WTC11 (cell line): ENCODE data around the gene SDC4. TPM values are rescaled to one million over a fixed set of nuclear protein-coding genes. Genes with fewer than 3 reads are reported as not detected.

Source experiments
- ATAC-seq: fragments of 200-7000 bp; cut with Tn5 transposase; 2 replicates; pipeline ENCODE4 v1.10.0; 2021; ENCODE audit warnings: mild to moderate bottlenecking, moderate library complexity
- CTCF ChIA-PET: fragments of 300-600 bp; sonication (Branson Sonifier 250); formaldehyde crosslinking; loops from one replicate; lab custom pipeline; 2021; ENCODE audit warnings: antibody characterized with exemption; lab: Charles Lee
- POLR2A ChIA-PET: fragments of 350-600 bp; sonication (Branson Sonifier 250); formaldehyde crosslinking; loops from one replicate; lab custom pipeline; 2021; ENCODE audit warnings: antibody characterized with exemption; lab: Charles Lee
- DNase-seq: peaks from one replicate; pipeline ENCODE4 v3.0.0; 2021; ENCODE audit warnings: low spot score
- H3K27ac Mint-ChIP-seq: 2 replicates; pipeline ENCODE4 v1.8.0; 2021; ENCODE audit warnings: mixed read lengths
- H3K27me3 Mint-ChIP-seq: 2 replicates; pipeline ENCODE4 v1.8.0; 2021; ENCODE audit warnings: low read depth, mild to moderate bottlenecking, moderate library complexity, mixed read lengths
- H3K36me3 Mint-ChIP-seq: 2 replicates; pipeline ENCODE4 v1.8.0; 2021; ENCODE audit warnings: mixed read lengths
- H3K4me1 Mint-ChIP-seq: 2 replicates; pipeline ENCODE4 v1.8.0; 2022; ENCODE audit warnings: mixed read lengths
- H3K4me3 Mint-ChIP-seq: 2 replicates; pipeline ENCODE4 v1.8.0; 2021; ENCODE audit warnings: mild to moderate bottlenecking, moderate library complexity, mixed read lengths
- H3K9me3 Mint-ChIP-seq: 2 replicates; pipeline ENCODE4 v1.8.0; 2021; ENCODE audit warnings: mixed read lengths
- ARID4B ChIP-seq: sonication (generic); formaldehyde crosslinking; IDR thresholded peaks from 2 replicates; pipeline ENCODE4 v1.8.0; 2023; ENCODE audit warnings: missing genetic modification reagents, mild to moderate bottlenecking, borderline replicate concordance
- CREB1 ChIP-seq: sonication (generic); formaldehyde crosslinking; IDR thresholded peaks from 2 replicates; pipeline ENCODE4 v1.8.0; 2023; ENCODE audit warnings: mild to moderate bottlenecking, missing genetic modification reagents
- CREM ChIP-seq: sonication (generic); formaldehyde crosslinking; IDR thresholded peaks from 2 replicates; pipeline ENCODE4 v1.8.1; 2022; ENCODE audit warnings: mild to moderate bottlenecking, missing genetic modification reagents, moderate library complexity
- CTCF ChIP-seq: fragments of 200-600 bp; IDR thresholded peaks from 2 replicates; pipeline ENCODE4 v1.8.0; 2022; ENCODE audit warnings: antibody characterized with exemption
- FOXK1 ChIP-seq: sonication (generic); formaldehyde crosslinking; IDR thresholded peaks from 2 replicates; pipeline ENCODE4 v1.8.0; 2022; ENCODE audit warnings: mild to moderate bottlenecking, moderate library complexity, missing genetic modification reagents
- GRHL2 ChIP-seq: fragments of 250-450 bp; sonication (Bioruptor Pico); IDR thresholded peaks from 2 replicates; pipeline ENCODE4 v1.8.0; 2022; ENCODE audit warnings: mild to moderate bottlenecking, moderate library complexity; ENCODE audit not compliant: insufficient replicate concordance, severe bottlenecking
- IRF2 ChIP-seq: sonication (generic); formaldehyde crosslinking; IDR thresholded peaks from 2 replicates; pipeline ENCODE4 v1.8.0; 2022; ENCODE audit warnings: low read depth, missing genetic modification reagents, borderline replicate concordance
- NFYB ChIP-seq: sonication (generic); formaldehyde crosslinking; conservative IDR thresholded peaks from 2 replicates; pipeline ENCODE4 v1.8.0; 2022; ENCODE audit warnings: low read depth, missing genetic modification reagents
- PRRX2 ChIP-seq: fragments of 250-450 bp; sonication (Bioruptor Pico); IDR thresholded peaks from 2 replicates; pipeline ENCODE4 v1.8.0; 2021; ENCODE audit warnings: mild to moderate bottlenecking
- TEAD4 ChIP-seq: sonication (generic); formaldehyde crosslinking; IDR thresholded peaks from 2 replicates; pipeline ENCODE4 v1.8.0; 2022; ENCODE audit warnings: mild to moderate bottlenecking, missing genetic modification reagents
- USF2 ChIP-seq: sonication (generic); formaldehyde crosslinking; IDR thresholded peaks from 2 replicates; pipeline ENCODE4 v1.8.1; 2023; ENCODE audit warnings: mild to moderate bottlenecking, missing genetic modification reagents, moderate library complexity
- ZBTB21 ChIP-seq: sonication (generic); formaldehyde crosslinking; IDR thresholded peaks from 2 replicates; pipeline ENCODE4 v1.8.1; 2023; ENCODE audit warnings: mild to moderate bottlenecking, missing genetic modification reagents, borderline replicate concordance
- ZNF232 ChIP-seq: sonication (generic); formaldehyde crosslinking; IDR thresholded peaks from 2 replicates; pipeline ENCODE4 v1.8.0; 2022; ENCODE audit warnings: mild to moderate bottlenecking, missing genetic modification reagents
- ZNF423 ChIP-seq: fragments of 250-450 bp; sonication (Bioruptor Pico); IDR thresholded peaks from 2 replicates; pipeline ENCODE4 v2.1.2; 2022; ENCODE audit warnings: mild to moderate bottlenecking, moderate library complexity
- ZNF532 ChIP-seq: fragments of 250-450 bp; sonication (Bioruptor Pico); IDR thresholded peaks from 2 replicates; pipeline ENCODE4 v1.9.0; 2021; ENCODE audit warnings: mild to moderate bottlenecking, borderline replicate concordance
- total RNA-seq: library from RNA; stranded (reverse); gene quantifications from 3 replicates; pipeline ENCODE4 v1.2.3, GENCODE V29; 2021
- TF ChIP-seq, protein P1 (sequence below): sonication (generic); formaldehyde crosslinking; IDR thresholded peaks from 2 replicates; pipeline ENCODE4 v1.8.0; 2023; ENCODE audit warnings: missing genetic modification reagents
- TF ChIP-seq, protein P2 (sequence below): sonication (generic); formaldehyde crosslinking; IDR thresholded peaks from 2 replicates; pipeline ENCODE4 v1.8.0; 2022; ENCODE audit warnings: mild to moderate bottlenecking, missing genetic modification reagents
- TF ChIP-seq, protein P3 (sequence below): fragments of 250-450 bp; sonication (Bioruptor Pico); IDR thresholded peaks from 2 replicates; pipeline ENCODE4 v1.8.0; 2021; ENCODE audit warnings: mild to moderate bottlenecking
- TF ChIP-seq, protein P4 (sequence below): sonication (generic); formaldehyde crosslinking; IDR thresholded peaks from 2 replicates; pipeline ENCODE4 v1.8.1; 2023; ENCODE audit warnings: mild to moderate bottlenecking, missing genetic modification reagents

The SDC4 gene
- total RNA-seq, 1 experiment from 2014 or later = 64.0 TPM

DNA sequence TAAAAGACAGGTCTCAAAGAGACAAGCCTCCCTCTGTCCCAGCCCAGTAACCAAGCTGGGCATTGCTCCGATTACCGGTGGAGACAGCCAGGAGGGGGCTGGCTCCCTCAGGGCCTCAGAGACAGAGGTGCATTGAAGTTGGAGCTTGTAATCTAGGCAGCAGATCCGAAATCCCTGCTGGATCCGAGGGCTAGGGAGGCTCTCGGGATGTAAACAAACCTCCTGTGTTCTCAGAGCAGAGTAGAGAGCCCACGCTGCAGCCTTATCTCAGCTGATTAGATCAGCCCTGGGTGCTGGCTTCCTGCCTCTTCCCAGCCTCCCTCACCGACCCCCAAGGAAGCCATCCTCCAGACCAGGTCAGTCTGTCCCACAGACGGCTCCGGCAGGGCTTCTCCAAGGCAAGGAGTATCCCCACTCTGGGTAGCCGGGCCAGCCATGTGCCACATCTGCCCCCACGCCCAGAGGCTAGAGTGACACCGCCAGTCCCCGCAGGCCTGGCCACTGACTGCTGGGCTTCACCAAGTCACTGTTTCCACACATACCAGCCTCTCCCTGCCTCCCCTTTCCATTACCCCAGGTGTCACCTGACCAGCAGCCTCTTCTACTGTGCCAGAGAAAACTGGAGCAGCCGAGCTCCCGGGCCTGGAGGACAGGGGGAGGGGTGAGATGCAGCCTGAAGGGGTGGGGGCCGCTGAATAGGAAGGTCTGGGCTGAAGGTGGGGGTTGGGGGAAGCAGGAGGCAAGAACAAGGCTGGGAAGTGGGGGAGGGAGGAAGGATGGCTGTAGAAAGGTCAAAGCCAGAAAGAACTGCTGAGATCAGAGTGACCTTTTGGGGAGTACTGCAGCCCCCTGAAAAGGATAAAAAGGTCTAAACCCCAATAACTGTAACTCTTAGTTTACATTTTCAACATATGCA is 6.0 kb downstream of the SDC4 start (continued):
- no peak for TF ChIP-seq IRF2 (CRISPR knock-in tag)
- TF ChIP-seq ZNF532 = no peak
- TF ChIP-seq, protein P1, sequence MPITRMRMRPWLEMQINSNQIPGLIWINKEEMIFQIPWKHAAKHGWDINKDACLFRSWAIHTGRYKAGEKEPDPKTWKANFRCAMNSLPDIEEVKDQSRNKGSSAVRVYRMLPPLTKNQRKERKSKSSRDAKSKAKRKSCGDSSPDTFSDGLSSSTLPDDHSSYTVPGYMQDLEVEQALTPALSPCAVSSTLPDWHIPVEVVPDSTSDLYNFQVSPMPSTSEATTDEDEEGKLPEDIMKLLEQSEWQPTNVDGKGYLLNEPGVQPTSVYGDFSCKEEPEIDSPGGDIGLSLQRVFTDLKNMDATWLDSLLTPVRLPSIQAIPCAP = no peak
- TF ChIP-seq, protein P2, sequence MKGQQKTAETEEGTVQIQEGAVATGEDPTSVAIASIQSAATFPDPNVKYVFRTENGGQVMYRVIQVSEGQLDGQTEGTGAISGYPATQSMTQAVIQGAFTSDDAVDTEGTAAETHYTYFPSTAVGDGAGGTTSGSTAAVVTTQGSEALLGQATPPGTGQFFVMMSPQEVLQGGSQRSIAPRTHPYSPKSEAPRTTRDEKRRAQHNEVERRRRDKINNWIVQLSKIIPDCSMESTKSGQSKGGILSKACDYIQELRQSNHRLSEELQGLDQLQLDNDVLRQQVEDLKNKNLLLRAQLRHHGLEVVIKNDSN (CRISPR knock-in tag) = peak; percentile 88
- TF ChIP-seq, protein P3, sequence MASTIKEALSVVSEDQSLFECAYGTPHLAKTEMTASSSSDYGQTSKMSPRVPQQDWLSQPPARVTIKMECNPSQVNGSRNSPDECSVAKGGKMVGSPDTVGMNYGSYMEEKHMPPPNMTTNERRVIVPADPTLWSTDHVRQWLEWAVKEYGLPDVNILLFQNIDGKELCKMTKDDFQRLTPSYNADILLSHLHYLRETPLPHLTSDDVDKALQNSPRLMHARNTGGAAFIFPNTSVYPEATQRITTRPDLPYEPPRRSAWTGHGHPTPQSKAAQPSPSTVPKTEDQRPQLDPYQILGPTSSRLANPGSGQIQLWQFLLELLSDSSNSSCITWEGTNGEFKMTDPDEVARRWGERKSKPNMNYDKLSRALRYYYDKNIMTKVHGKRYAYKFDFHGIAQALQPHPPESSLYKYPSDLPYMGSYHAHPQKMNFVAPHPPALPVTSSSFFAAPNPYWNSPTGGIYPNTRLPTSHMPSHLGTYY (CRISPR knock-in tag) = no peak
- TF ChIP-seq, protein P4, sequence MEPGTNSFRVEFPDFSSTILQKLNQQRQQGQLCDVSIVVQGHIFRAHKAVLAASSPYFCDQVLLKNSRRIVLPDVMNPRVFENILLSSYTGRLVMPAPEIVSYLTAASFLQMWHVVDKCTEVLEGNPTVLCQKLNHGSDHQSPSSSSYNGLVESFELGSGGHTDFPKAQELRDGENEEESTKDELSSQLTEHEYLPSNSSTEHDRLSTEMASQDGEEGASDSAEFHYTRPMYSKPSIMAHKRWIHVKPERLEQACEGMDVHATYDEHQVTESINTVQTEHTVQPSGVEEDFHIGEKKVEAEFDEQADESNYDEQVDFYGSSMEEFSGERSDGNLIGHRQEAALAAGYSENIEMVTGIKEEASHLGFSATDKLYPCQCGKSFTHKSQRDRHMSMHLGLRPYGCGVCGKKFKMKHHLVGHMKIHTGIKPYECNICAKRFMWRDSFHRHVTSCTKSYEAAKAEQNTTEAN (CRISPR knock-in tag) = no peak
- no peak for TF ChIP-seq CREB1 (CRISPR knock-in tag)
- no peak for TF ChIP-seq PRRX2 (CRISPR knock-in tag)
- no peak for TF ChIP-seq ZNF423
- peak; percentile 67; the same call in 1 of the 2 replicates for TF ChIP-seq ZBTB21
- TF ChIP-seq USF2 (CRISPR knock-in tag) = peak; percentile 85
- no peak for TF ChIP-seq CREM (CRISPR knock-in tag)

DNA sequence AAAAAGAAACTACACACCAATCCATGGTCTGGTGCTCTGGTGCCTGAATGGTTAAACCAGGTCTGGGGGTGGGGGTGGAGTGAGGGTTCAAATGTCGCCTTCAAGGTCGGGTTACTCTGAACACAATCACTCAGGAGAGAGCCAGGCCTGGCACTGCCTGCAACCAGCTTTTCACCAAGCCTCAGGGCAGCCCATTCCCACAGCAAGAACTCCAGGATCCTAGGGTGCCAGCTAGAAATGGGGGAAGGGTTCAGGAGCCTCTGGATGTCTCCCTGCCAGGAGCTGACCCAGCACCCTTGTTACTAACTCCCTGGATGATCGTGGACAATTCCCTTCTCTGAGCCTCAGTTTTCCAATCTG is 6.7 kb downstream of the SDC4 start:
- H3K4me3 Mint-ChIP-seq = peak overlapping the region; percentile 65
- peaks cover 99% of the 10 kb centered on the region for H3K4me1 Mint-ChIP-seq
- peak overlapping the region; percentile 98 for H3K27ac Mint-ChIP-seq
- peaks cover 5% of the 10 kb centered on the region for H3K36me3 Mint-ChIP-seq
- ChIA-PET POLR2A (interaction anchor here (0.7 to 2.4 kb wide), 6 partner anchors 18 to 329 kb away, joined by 3 to 11 read pairs (median 5); partner anchors contain the start of gene SYS1), CTCF (interaction anchor here (1.0 to 4.4 kb wide), 13 partner anchors 11 to 96 kb away, joined by 3 to 27 read pairs (median 5); partner anchors contain the start of genes MATN4 and SYS1)
- no peaks in the 10 kb centered on the region for H3K27me3 Mint-ChIP-seq
- H3K9me3 Mint-ChIP-seq = no peaks in the 10 kb centered on the region
- no peak for DNase-seq
- peak; percentile 4; the same call in 1 of the 2 replicates for ATAC-seq
- TF ChIP-seq GRHL2 (CRISPR knock-in tag) = no peak
- TF ChIP-seq FOXK1 (CRISPR knock-in tag) = no peak
- no peak for TF ChIP-seq TEAD4 (CRISPR knock-in tag)
- TF ChIP-seq CREB1 (CRISPR knock-in tag) = no peak
- no peak for TF ChIP-seq ARID4B (CRISPR knock-in tag)
- TF ChIP-seq CTCF = no peak
- no peak for TF ChIP-seq NFYB (CRISPR knock-in tag)
- TF ChIP-seq ZNF232 (CRISPR knock-in tag) = no peak
